GM12878 (cell line): ENCODE measurements around the gene AQP3. TPM values are rescaled to one million over a fixed set of nuclear protein-coding genes. Genes with fewer than 3 reads are reported as not detected.

Source experiments
- ATF7 ChIP-seq: fragments of 450-650 bp; IDR thresholded peaks from 2 replicates; pipeline ENCODE4 v1.6.1; 2016; ENCODE audit warnings: low read depth, mild to moderate bottlenecking
- DPF2 ChIP-seq: fragments of 450-650 bp; IDR thresholded peaks from 2 replicates; pipeline ENCODE4 v1.6.1; 2017; ENCODE audit warnings: mild to moderate bottlenecking
- HCFC1 ChIP-seq: fragments of 150-350 bp; IDR thresholded peaks from 2 replicates; pipeline ENCODE4 v1.6.1; 2014; ENCODE audit warnings: low read length
- JUNB ChIP-seq: IDR thresholded peaks from 2 replicates; pipeline ENCODE4 v1.6.1; 2016; ENCODE audit warnings: antibody characterized with exemption, mild to moderate bottlenecking
- JUND ChIP-seq: IDR thresholded peaks from 2 replicates; pipeline ENCODE4 v1.6.1; 2012; ENCODE audit warnings: low read depth, mild to moderate bottlenecking, low read length, improper control_type of control experiment, moderate library complexity
- KLF5 ChIP-seq: fragments of 450-650 bp; IDR thresholded peaks from 2 replicates; pipeline ENCODE4 v1.6.1; 2014; ENCODE audit warnings: mild to moderate bottlenecking; ENCODE audit not compliant: partially characterized antibody
- NFIC ChIP-seq: IDR thresholded peaks from 2 replicates; pipeline ENCODE4 v1.6.1; 2012; ENCODE audit warnings: low read depth, mild to moderate bottlenecking, inconsistent platforms, low read length, moderate library complexity
- NFXL1 ChIP-seq: fragments of 450-650 bp; IDR thresholded peaks from 2 replicates; pipeline ENCODE4 v1.6.1; 2017; ENCODE audit warnings: antibody characterized with exemption, mild to moderate bottlenecking, borderline replicate concordance
- NR2F1 ChIP-seq: fragments of 450-650 bp; conservative IDR thresholded peaks from 2 replicates; pipeline ENCODE4 v1.6.1; 2017; ENCODE audit warnings: mild to moderate bottlenecking
- PML ChIP-seq: IDR thresholded peaks from 2 replicates; pipeline ENCODE4 v1.6.1; 2012; ENCODE audit warnings: low read length, inconsistent platforms
- RAD51 ChIP-seq: fragments of 450-650 bp; IDR thresholded peaks from 2 replicates; pipeline ENCODE4 v1.6.1; 2016; ENCODE audit warnings: moderate library complexity, mild to moderate bottlenecking, inconsistent platforms
- SP1 ChIP-seq: IDR thresholded peaks from one replicate; pipeline ENCODE4 v1.6.1; 2011; ENCODE audit warnings: low read depth, low read length
- SPI1 ChIP-seq: IDR thresholded peaks from 2 replicates; pipeline ENCODE4 v1.6.1; 2011; ENCODE audit warnings: low read depth, mild to moderate bottlenecking, low read length, moderate library complexity, borderline replicate concordance; ENCODE audit not compliant: insufficient read depth
- SUPT20H ChIP-seq: IDR thresholded peaks from 2 replicates; pipeline ENCODE4 v1.6.1; 2011; ENCODE audit warnings: low read depth, mild to moderate bottlenecking, low read length, moderate library complexity, borderline replicate concordance; ENCODE audit not compliant: control insufficient read depth
- ZNF24 ChIP-seq: fragments of 450-650 bp; IDR thresholded peaks from 2 replicates; pipeline ENCODE4 v1.6.1; 2017; ENCODE audit warnings: antibody characterized with exemption, mild to moderate bottlenecking
- ZSCAN29 ChIP-seq: fragments of 450-650 bp; IDR thresholded peaks from 2 replicates; pipeline ENCODE4 v1.6.1; 2017; ENCODE audit warnings: mild to moderate bottlenecking, moderate library complexity
- polyA plus RNA-seq, 11 experiments: library from polyadenylated mRNA; depleted of rRNA in 4 of 11; unstranded in 6 of 11; stranded (reverse) in 5 of 11; fragments of >200 nt; fragmentation: Nextera tagmentation in 4 of 11; fragmentation: Illumina TruSeq in 1 of 11; extraction: Ambion mirVana in 4 of 11; extraction: Trizol in 1 of 11; gene quantifications; 1 replicate in 1 of 11; 2 replicates in 10 of 11; pipeline versions ENCODE4 v1.2.1 to v1.2.3, GENCODE V29; 2011 to 2016; ENCODE audit warnings: inconsistent platforms in 2 of 11, missing spikeins in 2 of 11, low read depth in 1 of 11
- total RNA-seq, 4 experiments: library from RNA; depleted of rRNA in 3 of 4; stranded (reverse); fragments of >200 nt in 3 of 4; fragmentation: Illumina TruSeq in 1 of 4; extraction: Trizol in 1 of 4; gene quantifications; 2 replicates each; pipeline versions ENCODE4 v1.2.1 to v1.2.3, GENCODE V29; 2013 to 2021
- TF ChIP-seq, protein P1 (sequence below): fragments of 450-650 bp; IDR thresholded peaks from 2 replicates; pipeline ENCODE4 v1.6.1; 2016; ENCODE audit warnings: mild to moderate bottlenecking, moderate library complexity, borderline replicate concordance
- TF ChIP-seq, protein P2 (sequence below): IDR thresholded peaks from 2 replicates; pipeline ENCODE4 v1.6.1; 2011; ENCODE audit warnings: mild to moderate bottlenecking, low read depth, low read length, moderate library complexity; ENCODE audit not compliant: insufficient replicate concordance
- TF ChIP-seq, protein P3 (sequence below): fragments of 450-650 bp; conservative IDR thresholded peaks from 2 replicates; pipeline ENCODE4 v1.6.1; 2017; ENCODE audit warnings: mild to moderate bottlenecking, moderate library complexity
- TF ChIP-seq, protein P4 (sequence below): fragments of 450-650 bp; IDR thresholded peaks from 2 replicates; pipeline ENCODE4 v1.6.1; 2017; ENCODE audit warnings: antibody characterized with exemption, mild to moderate bottlenecking, moderate library complexity
- TF ChIP-seq, protein P5 (sequence below): IDR thresholded peaks from 2 replicates; pipeline ENCODE4 v1.6.1; 2011; ENCODE audit warnings: borderline replicate concordance, low read depth, mild to moderate bottlenecking, moderate library complexity, mixed read lengths, low read length; ENCODE audit not compliant: insufficient read depth; ENCODE audit errors: extremely low read length

Gene AQP3
- total and polyA plus RNA-seq, 10 of the 15 experiments (the other 5 are each of a cell fraction or from before 2014, with no cell fraction given): 0.60 to 11.8 (median 4.5) TPM

DNA sequence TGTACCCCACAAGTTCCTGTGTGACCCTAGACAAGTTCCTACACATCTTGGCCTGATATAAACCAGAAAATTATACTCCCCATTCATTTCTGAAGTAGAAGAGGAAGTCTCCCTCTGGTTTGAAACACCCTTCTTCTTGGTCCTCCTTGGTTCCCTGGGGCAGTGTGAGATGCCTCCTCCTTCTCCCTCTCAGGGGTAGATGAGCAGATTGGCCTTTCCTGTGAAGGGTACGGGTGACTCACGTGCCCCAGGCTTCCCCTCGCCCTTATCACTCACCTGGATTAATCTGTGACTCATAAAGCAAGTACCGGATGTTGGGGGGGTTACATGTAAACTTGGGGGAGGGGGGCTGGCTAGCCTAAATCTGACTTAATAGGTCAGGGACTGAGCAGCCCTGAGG lies 11.1 kb upstream of the AQP3 start (continued):
- TF ChIP-seq, protein P1, sequence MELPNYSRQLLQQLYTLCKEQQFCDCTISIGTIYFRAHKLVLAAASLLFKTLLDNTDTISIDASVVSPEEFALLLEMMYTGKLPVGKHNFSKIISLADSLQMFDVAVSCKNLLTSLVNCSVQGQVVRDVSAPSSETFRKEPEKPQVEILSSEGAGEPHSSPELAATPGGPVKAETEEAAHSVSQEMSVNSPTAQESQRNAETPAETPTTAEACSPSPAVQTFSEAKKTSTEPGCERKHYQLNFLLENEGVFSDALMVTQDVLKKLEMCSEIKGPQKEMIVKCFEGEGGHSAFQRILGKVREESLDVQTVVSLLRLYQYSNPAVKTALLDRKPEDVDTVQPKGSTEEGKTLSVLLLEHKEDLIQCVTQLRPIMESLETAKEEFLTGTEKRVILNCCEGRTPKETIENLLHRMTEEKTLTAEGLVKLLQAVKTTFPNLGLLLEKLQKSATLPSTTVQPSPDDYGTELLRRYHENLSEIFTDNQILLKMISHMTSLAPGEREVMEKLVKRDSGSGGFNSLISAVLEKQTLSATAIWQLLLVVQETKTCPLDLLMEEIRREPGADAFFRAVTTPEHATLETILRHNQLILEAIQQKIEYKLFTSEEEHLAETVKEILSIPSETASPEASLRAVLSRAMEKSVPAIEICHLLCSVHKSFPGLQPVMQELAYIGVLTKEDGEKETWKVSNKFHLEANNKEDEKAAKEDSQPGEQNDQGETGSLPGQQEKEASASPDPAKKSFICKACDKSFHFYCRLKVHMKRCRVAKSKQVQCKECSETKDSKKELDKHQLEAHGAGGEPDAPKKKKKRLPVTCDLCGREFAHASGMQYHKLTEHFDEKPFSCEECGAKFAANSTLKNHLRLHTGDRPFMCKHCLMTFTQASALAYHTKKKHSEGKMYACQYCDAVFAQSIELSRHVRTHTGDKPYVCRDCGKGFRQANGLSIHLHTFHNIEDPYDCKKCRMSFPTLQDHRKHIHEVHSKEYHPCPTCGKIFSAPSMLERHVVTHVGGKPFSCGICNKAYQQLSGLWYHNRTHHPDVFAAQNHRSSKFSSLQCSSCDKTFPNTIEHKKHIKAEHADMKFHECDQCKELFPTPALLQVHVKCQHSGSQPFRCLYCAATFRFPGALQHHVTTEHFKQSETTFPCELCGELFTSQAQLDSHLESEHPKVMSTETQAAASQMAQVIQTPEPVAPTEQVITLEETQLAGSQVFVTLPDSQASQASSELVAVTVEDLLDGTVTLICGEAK: no peak
- TF ChIP-seq PML (no peak), ZSCAN29 (no peak), SUPT20H (no peak), KLF5 (no peak), ZNF24 (no peak), SPI1 (peak; percentile 77; the same call in 1 of the 2 replicates), RAD51 (no peak), HCFC1 (no peak), JUND (no peak), DPF2 (peak; percentile 33; the same call in 1 of the 2 replicates), ATF7 (no peak), NR2F1 (0 out of 2 replicates have a peak, but pooled peaks have one; percentile 24), SP1 (no peak), NFXL1 (no peak), JUNB (peak; percentile 87), NFIC (0 out of 2 replicates have a peak, but pooled peaks have one; percentile 23)
- TF ChIP-seq, protein P2, sequence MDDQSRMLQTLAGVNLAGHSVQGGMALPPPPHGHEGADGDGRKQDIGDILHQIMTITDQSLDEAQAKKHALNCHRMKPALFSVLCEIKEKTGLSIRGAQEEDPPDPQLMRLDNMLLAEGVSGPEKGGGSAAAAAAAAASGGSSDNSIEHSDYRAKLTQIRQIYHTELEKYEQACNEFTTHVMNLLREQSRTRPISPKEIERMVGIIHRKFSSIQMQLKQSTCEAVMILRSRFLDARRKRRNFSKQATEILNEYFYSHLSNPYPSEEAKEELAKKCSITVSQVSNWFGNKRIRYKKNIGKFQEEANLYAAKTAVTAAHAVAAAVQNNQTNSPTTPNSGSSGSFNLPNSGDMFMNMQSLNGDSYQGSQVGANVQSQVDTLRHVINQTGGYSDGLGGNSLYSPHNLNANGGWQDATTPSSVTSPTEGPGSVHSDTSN: no peak
- TF ChIP-seq, protein P3, sequence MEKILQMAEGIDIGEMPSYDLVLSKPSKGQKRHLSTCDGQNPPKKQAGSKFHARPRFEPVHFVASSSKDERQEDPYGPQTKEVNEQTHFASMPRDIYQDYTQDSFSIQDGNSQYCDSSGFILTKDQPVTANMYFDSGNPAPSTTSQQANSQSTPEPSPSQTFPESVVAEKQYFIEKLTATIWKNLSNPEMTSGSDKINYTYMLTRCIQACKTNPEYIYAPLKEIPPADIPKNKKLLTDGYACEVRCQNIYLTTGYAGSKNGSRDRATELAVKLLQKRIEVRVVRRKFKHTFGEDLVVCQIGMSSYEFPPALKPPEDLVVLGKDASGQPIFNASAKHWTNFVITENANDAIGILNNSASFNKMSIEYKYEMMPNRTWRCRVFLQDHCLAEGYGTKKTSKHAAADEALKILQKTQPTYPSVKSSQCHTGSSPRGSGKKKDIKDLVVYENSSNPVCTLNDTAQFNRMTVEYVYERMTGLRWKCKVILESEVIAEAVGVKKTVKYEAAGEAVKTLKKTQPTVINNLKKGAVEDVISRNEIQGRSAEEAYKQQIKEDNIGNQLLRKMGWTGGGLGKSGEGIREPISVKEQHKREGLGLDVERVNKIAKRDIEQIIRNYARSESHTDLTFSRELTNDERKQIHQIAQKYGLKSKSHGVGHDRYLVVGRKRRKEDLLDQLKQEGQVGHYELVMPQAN: no peak
- TF ChIP-seq, protein P4, sequence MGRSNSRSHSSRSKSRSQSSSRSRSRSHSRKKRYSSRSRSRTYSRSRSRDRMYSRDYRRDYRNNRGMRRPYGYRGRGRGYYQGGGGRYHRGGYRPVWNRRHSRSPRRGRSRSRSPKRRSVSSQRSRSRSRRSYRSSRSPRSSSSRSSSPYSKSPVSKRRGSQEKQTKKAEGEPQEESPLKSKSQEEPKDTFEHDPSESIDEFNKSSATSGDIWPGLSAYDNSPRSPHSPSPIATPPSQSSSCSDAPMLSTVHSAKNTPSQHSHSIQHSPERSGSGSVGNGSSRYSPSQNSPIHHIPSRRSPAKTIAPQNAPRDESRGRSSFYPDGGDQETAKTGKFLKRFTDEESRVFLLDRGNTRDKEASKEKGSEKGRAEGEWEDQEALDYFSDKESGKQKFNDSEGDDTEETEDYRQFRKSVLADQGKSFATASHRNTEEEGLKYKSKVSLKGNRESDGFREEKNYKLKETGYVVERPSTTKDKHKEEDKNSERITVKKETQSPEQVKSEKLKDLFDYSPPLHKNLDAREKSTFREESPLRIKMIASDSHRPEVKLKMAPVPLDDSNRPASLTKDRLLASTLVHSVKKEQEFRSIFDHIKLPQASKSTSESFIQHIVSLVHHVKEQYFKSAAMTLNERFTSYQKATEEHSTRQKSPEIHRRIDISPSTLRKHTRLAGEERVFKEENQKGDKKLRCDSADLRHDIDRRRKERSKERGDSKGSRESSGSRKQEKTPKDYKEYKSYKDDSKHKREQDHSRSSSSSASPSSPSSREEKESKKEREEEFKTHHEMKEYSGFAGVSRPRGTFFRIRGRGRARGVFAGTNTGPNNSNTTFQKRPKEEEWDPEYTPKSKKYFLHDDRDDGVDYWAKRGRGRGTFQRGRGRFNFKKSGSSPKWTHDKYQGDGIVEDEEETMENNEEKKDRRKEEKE: no peak
- TF ChIP-seq, protein P5, sequence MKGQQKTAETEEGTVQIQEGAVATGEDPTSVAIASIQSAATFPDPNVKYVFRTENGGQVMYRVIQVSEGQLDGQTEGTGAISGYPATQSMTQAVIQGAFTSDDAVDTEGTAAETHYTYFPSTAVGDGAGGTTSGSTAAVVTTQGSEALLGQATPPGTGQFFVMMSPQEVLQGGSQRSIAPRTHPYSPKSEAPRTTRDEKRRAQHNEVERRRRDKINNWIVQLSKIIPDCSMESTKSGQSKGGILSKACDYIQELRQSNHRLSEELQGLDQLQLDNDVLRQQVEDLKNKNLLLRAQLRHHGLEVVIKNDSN: no peak
